HepG2 (cell line): ENCODE measurements around the gene FBXO7. TPM values are rescaled to one million over a fixed set of nuclear protein-coding genes. Genes with fewer than 3 reads are reported as not detected.

ENCODE experiments used
- ATAC-seq: fragments of 200-7000 bp; cut with Tn5 transposase; 3 replicates; pipeline ENCODE4 v1.9.1; 2020; ENCODE audit warnings: mild to moderate bottlenecking, moderate library complexity
- BruUV-seq: library from RNA; stranded (reverse); fragments of 400-500 nt; replicated peaks from 2 replicates; lab custom pipeline; 2021; lab: Mats Ljungman, UMichigan
- CTCF ChIA-PET: fragments of 300-600 bp; formaldehyde crosslinking; extraction: SDS; loops from one replicate; lab custom pipeline; 2021; ENCODE audit warnings: low total read pairs, inconsistent platforms, low intra/inter-chr PET ratio; lab: Yijun Ruan, JAX
- POLR2A ChIA-PET: fragments of 350-600 bp; sonication (Branson Sonifier 250); formaldehyde crosslinking; loops from one replicate; lab custom pipeline; 2020; ENCODE audit warnings: antibody characterized with exemption, inconsistent platforms; lab: Yijun Ruan, JAX
- DNase-seq: peaks from one replicate; pipeline ENCODE4 v3.0.0-alpha.2; 2015; ENCODE audit warnings: low spot score
- FAIRE-seq: peaks from 3 replicates; lab custom pipeline; 2011; peaks lifted over from hg19 to GRCh38; lab: Jason Lieb, UNC
- H2AFZ ChIP-seq: one replicate; pipeline ENCODE4 v1.6.1; 2011; ENCODE audit warnings: low read length, inconsistent platforms
- H3K27ac ChIP-seq: fragments of 300-600 bp; 3 replicates; pipeline ENCODE4 v1.8.0; 2011; ENCODE audit warnings: mixed run types, mild to moderate bottlenecking, mixed read lengths, low read length, inconsistent platforms; ENCODE audit not compliant: insufficient read depth; ENCODE audit errors: extremely low read length
- H3K27me3 ChIP-seq, 2 experiments: fragments of 200-600 bp in 1 of 2; 2 replicates in 1 of 2; 3 replicates in 1 of 2; pipeline versions ENCODE4 v1.6.0 to v1.8.0; 2011; ENCODE audit warnings: low read length in 2 of 2, mild to moderate bottlenecking in 2 of 2, moderate library complexity in 2 of 2, inconsistent platforms in 1 of 2; ENCODE audit not compliant: insufficient read depth in 2 of 2, control insufficient read depth in 1 of 2
- H3K36me3 ChIP-seq, 2 experiments: fragments of 200-600 bp in 1 of 2; replicated peaks in 1 of 2; 2 replicates in 1 of 2; 3 replicates in 1 of 2; pipeline versions ENCODE4 v1.5.1 to v1.8.0; 2011; ENCODE audit warnings: low read length in 2 of 2, inconsistent platforms in 1 of 2; ENCODE audit not compliant: insufficient read depth in 2 of 2, control insufficient read depth in 1 of 2
- H3K4me1 ChIP-seq: 2 replicates; pipeline ENCODE4 v1.5.1; 2012; ENCODE audit warnings: low read length, inconsistent platforms; ENCODE audit not compliant: insufficient read depth
- H3K4me2 ChIP-seq: 2 replicates; pipeline ENCODE4 v1.6.0; 2011; ENCODE audit warnings: low read depth, low read length, inconsistent platforms
- H3K4me3 ChIP-seq, 3 experiments: fragments of 200-600 bp in 1 of 3; sonication (generic), shearing (Covaris generic) in 1 of 3; replicated peaks in 1 of 3; 2 replicates each; pipeline ENCODE4 v1.5.1; 2011 to 2016; ENCODE audit warnings: low read length in 3 of 3, inconsistent platforms in 2 of 3, low read depth in 2 of 3, mild to moderate bottlenecking in 2 of 3, control low read depth in 1 of 3, mixed read lengths in 1 of 3; ENCODE audit not compliant: insufficient read depth in 1 of 3
- H3K79me2 ChIP-seq: one replicate; pipeline ENCODE4 v1.6.1; 2011; ENCODE audit warnings: low read length, inconsistent platforms; ENCODE audit not compliant: insufficient read depth
- H3K9ac ChIP-seq: 2 replicates; pipeline ENCODE4 v1.6.0; 2011; ENCODE audit warnings: mild to moderate bottlenecking, low read depth, low read length, inconsistent platforms; ENCODE audit not compliant: insufficient read depth
- H3K9me3 ChIP-seq: 2 replicates; pipeline ENCODE4 v1.5.1; 2012; ENCODE audit warnings: mild to moderate bottlenecking, low read length
- H4K20me1 ChIP-seq: 2 replicates; pipeline ENCODE4 v1.6.0; 2011; ENCODE audit warnings: inconsistent platforms, mild to moderate bottlenecking, low read length, moderate library complexity; ENCODE audit not compliant: insufficient read depth
- ELF3 ChIP-seq: IDR thresholded peaks from 2 replicates; pipeline ENCODE4 v1.6.1; 2016; ENCODE audit warnings: missing genetic modification reagents, missing compliant biosample characterization
- GABPA ChIP-seq, 2 experiments: IDR thresholded peaks; 2 replicates each; pipeline ENCODE4 v1.6.1; 2011 to 2016; ENCODE audit warnings: low read depth in 2 of 2, low read length in 1 of 2, missing biosample characterization in 1 of 2, missing genetic modification characterization in 1 of 2
- KDM1A ChIP-seq: IDR thresholded peaks from 2 replicates; pipeline ENCODE4 v1.6.1; 2016; ENCODE audit warnings: missing compliant biosample characterization
- KDM4B ChIP-seq: sonication (generic); formaldehyde crosslinking; IDR thresholded peaks from 2 replicates; pipeline ENCODE4 v1.4.0; 2020; ENCODE audit warnings: missing genetic modification reagents
- NR2F1 ChIP-seq, 2 experiments: fragments of 450-650 bp in 1 of 2; formaldehyde crosslinking in 1 of 2; IDR thresholded peaks; 2 replicates each; pipeline versions ENCODE4 v1.5.0 to v1.6.1; 2016 to 2020; ENCODE audit warnings: mild to moderate bottlenecking in 1 of 2, missing compliant biosample characterization in 1 of 2, missing genetic modification reagents in 1 of 2, moderate library complexity in 1 of 2
- RORA ChIP-seq: sonication (generic); formaldehyde crosslinking; IDR thresholded peaks from 2 replicates; pipeline ENCODE4 v1.5.0; 2020; ENCODE audit warnings: mild to moderate bottlenecking, missing genetic modification reagents, moderate library complexity
- SMAD1 ChIP-seq: sonication (generic); formaldehyde crosslinking; IDR thresholded peaks from 2 replicates; pipeline ENCODE4 v1.4.0; 2020; ENCODE audit warnings: missing genetic modification reagents, low read depth, mild to moderate bottlenecking, borderline replicate concordance
- SP5 ChIP-seq: IDR thresholded peaks from 2 replicates; pipeline ENCODE4 v1.6.1; 2016; ENCODE audit warnings: low read depth, borderline replicate concordance
- SRSF1 ChIP-seq: fragments of 200-400 bp; formaldehyde crosslinking; optimal IDR thresholded peaks from 2 replicates; pipeline ENCODE3; 2017; ENCODE audit warnings: mild to moderate bottlenecking, low read depth, low read length, moderate library complexity
- YEATS4 ChIP-seq: sonication (generic); formaldehyde crosslinking; IDR thresholded peaks from 2 replicates; pipeline ENCODE4 v1.4.0; 2020; ENCODE audit warnings: missing genetic modification reagents, borderline replicate concordance
- ZNF256 ChIP-seq: sonication (generic); formaldehyde crosslinking; conservative IDR thresholded peaks from 2 replicates; pipeline ENCODE4 v1.4.0; 2020; ENCODE audit warnings: missing genetic modification reagents
- ZNF331 ChIP-seq: sonication (generic); formaldehyde crosslinking; IDR thresholded peaks from 2 replicates; pipeline ENCODE4 v1.4.0; 2020; ENCODE audit warnings: missing genetic modification reagents
- ZNF557 ChIP-seq: sonication (generic); formaldehyde crosslinking; IDR thresholded peaks from 2 replicates; pipeline ENCODE4 v1.4.0; 2020; ENCODE audit warnings: missing genetic modification reagents
- ZNF567 ChIP-seq: sonication (generic); formaldehyde crosslinking; IDR thresholded peaks from 2 replicates; pipeline ENCODE4 v1.8.1; 2023; ENCODE audit warnings: mild to moderate bottlenecking, missing genetic modification reagents, borderline replicate concordance
- ZNF678 ChIP-seq: sonication (generic); formaldehyde crosslinking; IDR thresholded peaks from 2 replicates; pipeline ENCODE4 v1.4.0; 2020; ENCODE audit warnings: mild to moderate bottlenecking, missing genetic modification reagents
- WGBS: methylation state at CpG from one replicate; pipeline ENCODE4 v1.1.6; 2017; ENCODE audit warnings: low lambda C conversion rate; 5-methylcytosine and 5-hydroxymethylcytosine counted together
- in situ Hi-C: cut with HindIII; loops from 2 replicates; pipeline ENCODE4 v1.10.0; 2017; ENCODE audit warnings: low pct_unique_long_range_greater_than_20kb; ENCODE audit not compliant: extremely low pct_ligation_motif_present
- intact Hi-C: fragments of 100-400 bp; cut with micrococcal nuclease; formaldehyde crosslinking; loops from one replicate; pipeline ENCODE4 v1.10.0; 2022; ENCODE audit not compliant: unreplicated experiment
- polyA plus RNA-seq, 8 experiments: library from polyadenylated mRNA; depleted of rRNA in 3 of 8; stranded (reverse) in 7 of 8; unstranded in 1 of 8; fragments of >200 nt; fragmentation: Illumina TruSeq in 4 of 8; extraction: Trizol in 4 of 8; gene quantifications; 2 replicates each; pipeline versions ENCODE4 v1.2.1 to v1.2.3, GENCODE V29; 2011 to 2016; ENCODE audit warnings: low read depth in 4 of 8, missing spikeins in 1 of 8, mixed read lengths in 1 of 8; ENCODE audit not compliant: insufficient read depth in 1 of 8
- total RNA-seq, 5 experiments: library from RNA; depleted of rRNA; stranded (reverse); fragments of >200 nt; fragmentation: Illumina TruSeq; extraction: Trizol; gene quantifications; 2 replicates each; pipeline ENCODE4 v1.2.3, GENCODE V29; 2016; ENCODE audit warnings: low read depth in 1 of 5
- TF ChIP-seq, protein P1 (sequence below): sonication (generic); formaldehyde crosslinking; IDR thresholded peaks from 2 replicates; pipeline ENCODE4 v1.5.0; 2020; ENCODE audit warnings: mild to moderate bottlenecking, missing genetic modification reagents, borderline replicate concordance
- TF ChIP-seq, protein P2 (sequence below): sonication (generic); formaldehyde crosslinking; IDR thresholded peaks from 2 replicates; pipeline ENCODE4 v1.4.0; 2020; ENCODE audit warnings: mild to moderate bottlenecking, missing genetic modification reagents

Gene FBXO7
- total and polyA plus RNA-seq, 2 of the 13 experiments (the other 11 are each of a cell fraction or from before 2014, with no cell fraction given): 105 to 172 TPM

DNA sequence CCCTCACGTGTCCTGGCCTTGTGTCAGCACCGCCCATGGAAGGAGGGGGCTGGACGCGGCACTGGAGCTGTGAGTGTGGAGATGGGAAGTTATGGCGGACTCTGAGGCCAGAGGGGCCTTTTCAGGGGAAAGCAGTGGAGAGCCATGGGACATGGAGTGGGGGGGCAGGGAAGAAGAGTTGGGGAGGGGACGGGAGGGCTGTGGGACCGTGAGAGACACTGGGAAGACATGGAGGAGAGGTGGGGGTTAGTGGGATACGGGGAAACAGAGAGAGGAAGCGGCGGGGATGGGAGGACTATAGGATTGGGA lies 58.2 kb downstream of the FBXO7 start (continued):
- TF ChIP-seq SRSF1 (peak; percentile 4), SP5 (CRISPR knock-in tag) (peak; percentile 79), ELF3 (CRISPR knock-in tag) (peak; percentile 22; the same call in 1 of the 2 replicates), KDM1A (CRISPR knock-in tag) (0 out of 2 replicates have a peak, but pooled peaks have one; percentile 24), ZNF331 (CRISPR knock-in tag) (0 out of 2 replicates have a peak, but pooled peaks have one; percentile 53), ZNF557 (CRISPR knock-in tag) (no peak)

- intact Hi-C loops: loop anchor here (2.0 to 10.0 kb wide), 2 partner anchors 83 to 451 kb away; no protein-coding TSS in a partner anchor
- H4K20me1 ChIP-seq: no peaks in the 10 kb centered on the region
- no peaks in the 10 kb centered on the region for H3K79me2 ChIP-seq
- peak overlapping the region; percentile 31 to 72 (median 40); a peak in 5 of 6 replicates for H3K4me3 ChIP-seq
- no peaks in the 10 kb centered on the region for H3K9me3 ChIP-seq
- H2AFZ ChIP-seq: peak overlapping the region; percentile 12
- CTCF ChIA-PET: no interaction called here
- no peaks in the 10 kb centered on the region for H3K27me3 ChIP-seq
- no TSS peak for BruUV-seq
- peak overlapping the region; percentile 76 for H3K9ac ChIP-seq
- ATAC-seq (no peak), FAIRE-seq (no peak), DNase-seq (no peak)
- 19% methylated on average over 12 of the region's 15 CpGs for WGBS
- POLR2A ChIA-PET: interaction anchor here (0.7 to 8.1 kb wide), 30 partner anchors 9 to 277 kb away, joined by 3 to 145 read pairs (median 10); partner anchors contain the start of gene TIMP3
- H3K4me1 ChIP-seq: peaks cover 90% of the 10 kb centered on the region
- H3K36me3 ChIP-seq: no peaks in the 10 kb centered on the region
- H3K4me2 ChIP-seq: peak overlapping the region; percentile 96
- in situ Hi-C loops: loop anchor here (25.0 kb wide), 1 partner anchor 679 kb away; no protein-coding TSS in a partner anchor
- peak overlapping the region; percentile 78 for H3K27ac ChIP-seq
- TF ChIP-seq GABPA (IDR thresholded peaks at IDR 0.05; ENCODE audit: low read depth, low read length) (no peak), GABPA (CRISPR knock-in tag; IDR thresholded peaks at IDR 0.05; ENCODE audit: low read depth) (no peak), ZNF678 (no peak), SMAD1 (CRISPR knock-in tag) (no peak), NR2F1 (CRISPR knock-in tag; IDR thresholded peaks at IDR 0.05) (no peak), KDM1A (CRISPR knock-in tag) (peak; percentile 49; the same call in 1 of the 2 replicates), YEATS4 (CRISPR knock-in tag) (no peak), ZNF256 (CRISPR knock-in tag) (no peak), ZNF567 (no peak), RORA (CRISPR knock-in tag) (no peak), KDM4B (CRISPR knock-in tag) (0 out of 2 replicates have a peak, but pooled peaks have one; percentile 8)
- TF ChIP-seq, protein P1, sequence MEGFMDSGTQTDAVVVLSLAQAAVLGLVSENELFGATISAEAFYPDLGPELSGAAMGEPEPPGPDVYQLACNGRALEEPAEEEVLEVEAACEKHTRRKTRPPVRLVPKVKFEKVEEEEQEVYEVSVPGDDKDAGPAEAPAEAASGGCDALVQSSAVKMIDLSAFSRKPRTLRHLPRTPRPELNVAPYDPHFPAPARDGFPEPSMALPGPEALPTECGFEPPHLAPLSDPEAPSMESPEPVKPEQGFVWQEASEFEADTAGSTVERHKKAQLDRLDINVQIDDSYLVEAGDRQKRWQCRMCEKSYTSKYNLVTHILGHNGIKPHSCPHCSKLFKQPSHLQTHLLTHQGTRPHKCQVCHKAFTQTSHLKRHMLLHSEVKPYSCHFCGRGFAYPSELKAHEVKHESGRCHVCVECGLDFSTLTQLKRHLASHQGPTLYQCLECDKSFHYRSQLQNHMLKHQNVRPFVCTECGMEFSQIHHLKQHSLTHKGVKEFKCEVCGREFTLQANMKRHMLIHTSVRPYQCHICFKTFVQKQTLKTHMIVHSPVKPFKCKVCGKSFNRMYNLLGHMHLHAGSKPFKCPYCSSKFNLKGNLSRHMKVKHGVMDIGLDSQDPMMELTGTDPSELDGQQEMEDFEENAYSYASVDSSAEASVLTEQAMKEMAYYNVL (CRISPR knock-in tag): peak; percentile 37; the same call in 1 of the 2 replicates
- TF ChIP-seq, protein P2, sequence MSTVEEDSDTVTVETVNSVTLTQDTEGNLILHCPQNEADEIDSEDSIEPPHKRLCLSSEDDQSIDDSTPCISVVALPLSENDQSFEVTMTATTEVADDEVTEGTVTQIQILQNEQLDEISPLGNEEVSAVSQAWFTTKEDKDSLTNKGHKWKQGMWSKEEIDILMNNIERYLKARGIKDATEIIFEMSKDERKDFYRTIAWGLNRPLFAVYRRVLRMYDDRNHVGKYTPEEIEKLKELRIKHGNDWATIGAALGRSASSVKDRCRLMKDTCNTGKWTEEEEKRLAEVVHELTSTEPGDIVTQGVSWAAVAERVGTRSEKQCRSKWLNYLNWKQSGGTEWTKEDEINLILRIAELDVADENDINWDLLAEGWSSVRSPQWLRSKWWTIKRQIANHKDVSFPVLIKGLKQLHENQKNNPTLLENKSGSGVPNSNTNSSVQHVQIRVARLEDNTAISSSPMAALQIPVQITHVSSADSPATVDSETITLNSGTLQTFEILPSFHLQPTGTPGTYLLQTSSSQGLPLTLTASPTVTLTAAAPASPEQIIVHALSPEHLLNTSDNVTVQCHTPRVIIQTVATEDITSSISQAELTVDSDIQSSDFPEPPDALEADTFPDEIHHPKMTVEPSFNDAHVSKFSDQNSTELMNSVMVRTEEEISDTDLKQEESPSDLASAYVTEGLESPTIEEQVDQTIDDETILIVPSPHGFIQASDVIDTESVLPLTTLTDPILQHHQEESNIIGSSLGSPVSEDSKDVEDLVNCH (CRISPR knock-in tag): no peak
These were observed 58.9 kb downstream of the FBXO7 start for GRCh38 chr22:32533265-32534111.
